Peyer's patch (tissue), 4 donors: Measurements from ENCODE around the gene POU2F3.

Experiments
- POLR2A ChIP-seq, 2 donors: fragments of 450-650 bp; IDR thresholded peaks; one replicate each; pipeline ENCODE4 v1.5.1; 2017; ENCODE audit warnings: antibody characterized with exemption in 2 of 2, mild to moderate bottlenecking in 2 of 2, moderate library complexity in 2 of 2
- TF ChIP-seq, protein P1 (sequence below), 6 experiments: fragments of 450-650 bp in 4 of 6; fragments of 200-600 bp in 2 of 6; sonication (generic) in 1 of 6; IDR thresholded peaks; one replicate each; pipeline ENCODE4 v1.5.1; 2017 to 2019; ENCODE audit warnings: antibody characterized with exemption in 6 of 6, mild to moderate bottlenecking in 3 of 6, moderate library complexity in 1 of 6

DNA sequence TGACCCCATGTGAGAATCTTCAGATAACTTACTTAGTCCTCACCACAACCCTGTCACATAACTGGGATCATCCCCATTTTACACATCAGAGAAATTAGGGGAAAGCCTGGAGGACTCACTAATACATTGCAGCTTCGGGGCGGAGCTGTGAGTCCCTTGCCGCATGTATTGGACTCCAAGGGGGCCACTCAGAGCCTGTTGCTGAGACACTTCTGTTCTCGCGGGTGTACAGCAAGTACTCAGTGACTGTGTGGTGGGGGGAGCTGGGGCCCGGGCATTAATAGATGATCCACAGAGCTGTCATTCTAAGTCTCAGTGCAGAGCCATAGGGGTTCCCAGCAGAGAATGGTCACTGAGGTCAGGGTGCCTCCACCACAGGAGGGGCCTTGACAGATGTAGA is 15.6 kb upstream of the POU2F3 start:
- TF ChIP-seq, protein P1, sequence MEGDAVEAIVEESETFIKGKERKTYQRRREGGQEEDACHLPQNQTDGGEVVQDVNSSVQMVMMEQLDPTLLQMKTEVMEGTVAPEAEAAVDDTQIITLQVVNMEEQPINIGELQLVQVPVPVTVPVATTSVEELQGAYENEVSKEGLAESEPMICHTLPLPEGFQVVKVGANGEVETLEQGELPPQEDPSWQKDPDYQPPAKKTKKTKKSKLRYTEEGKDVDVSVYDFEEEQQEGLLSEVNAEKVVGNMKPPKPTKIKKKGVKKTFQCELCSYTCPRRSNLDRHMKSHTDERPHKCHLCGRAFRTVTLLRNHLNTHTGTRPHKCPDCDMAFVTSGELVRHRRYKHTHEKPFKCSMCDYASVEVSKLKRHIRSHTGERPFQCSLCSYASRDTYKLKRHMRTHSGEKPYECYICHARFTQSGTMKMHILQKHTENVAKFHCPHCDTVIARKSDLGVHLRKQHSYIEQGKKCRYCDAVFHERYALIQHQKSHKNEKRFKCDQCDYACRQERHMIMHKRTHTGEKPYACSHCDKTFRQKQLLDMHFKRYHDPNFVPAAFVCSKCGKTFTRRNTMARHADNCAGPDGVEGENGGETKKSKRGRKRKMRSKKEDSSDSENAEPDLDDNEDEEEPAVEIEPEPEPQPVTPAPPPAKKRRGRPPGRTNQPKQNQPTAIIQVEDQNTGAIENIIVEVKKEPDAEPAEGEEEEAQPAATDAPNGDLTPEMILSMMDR (IDR thresholded peaks at IDR 0.05) = no peak
- no peak for TF ChIP-seq POLR2A (IDR thresholded peaks at IDR 0.05)
